Liver (tissue), 9 donors: ENCODE data around the gene EPS8L1. TPM values are rescaled to one million over a fixed set of nuclear protein-coding genes. Genes with fewer than 3 reads are reported as not detected.

ENCODE experiments used
- DNase-seq: peaks from one replicate; pipeline ENCODE4 v3.0.0-alpha.2; 2017; ENCODE audit warnings: low spot score
- H3K27ac ChIP-seq, 2 donors: one replicate each; pipeline ENCODE4 v1.7.0; 2013; ENCODE audit warnings: inconsistent platforms in 2 of 2, low read length in 2 of 2, control low read depth in 1 of 2, low read depth in 1 of 2, mild to moderate bottlenecking in 1 of 2
- H3K27me3 ChIP-seq, 4 donors: one replicate each; pipeline versions ENCODE4 v1.6.1 to v1.7.0; 2013; ENCODE audit warnings: low read length in 3 of 4, inconsistent platforms in 1 of 4, mild to moderate bottlenecking in 1 of 4, moderate library complexity in 1 of 4; ENCODE audit not compliant: control insufficient read depth in 4 of 4, insufficient read depth in 4 of 4
- H3K36me3 ChIP-seq, 4 donors: one replicate each; pipeline versions ENCODE4 v1.6.1 to v1.7.0; 2013; ENCODE audit warnings: low read length in 3 of 4, mild to moderate bottlenecking in 3 of 4, low read depth in 1 of 4, moderate library complexity in 1 of 4; ENCODE audit not compliant: control insufficient read depth in 4 of 4, insufficient read depth in 3 of 4
- H3K4me1 ChIP-seq, 4 donors: one replicate each; pipeline versions ENCODE4 v1.6.1 to v1.7.0; 2013; ENCODE audit warnings: low read length in 3 of 4, mild to moderate bottlenecking in 3 of 4, moderate library complexity in 1 of 4; ENCODE audit not compliant: control insufficient read depth in 4 of 4, insufficient read depth in 4 of 4
- H3K4me3 ChIP-seq, 3 donors: one replicate each; pipeline versions ENCODE4 v1.6.1 to v1.7.0; 2013; ENCODE audit warnings: low read length in 3 of 3, control low read depth in 1 of 3, low read depth in 1 of 3, mild to moderate bottlenecking in 1 of 3
- H3K9ac ChIP-seq, 2 donors: one replicate each; pipeline ENCODE4 v1.7.0; 2013; ENCODE audit warnings: low read length in 2 of 2, mild to moderate bottlenecking in 2 of 2, moderate library complexity in 2 of 2, control low read depth in 1 of 2, low read depth in 1 of 2
- H3K9me3 ChIP-seq, 4 donors: one replicate each; pipeline versions ENCODE4 v1.6.1 to v1.7.0; 2013; ENCODE audit warnings: low read length in 3 of 4; ENCODE audit not compliant: control insufficient read depth in 4 of 4
- ATF3 ChIP-seq: IDR thresholded peaks from 2 replicates; pipeline ENCODE4 v1.6.1; 2016; ENCODE audit warnings: antibody characterized with exemption
- CTCF ChIP-seq: fragments of 150-350 bp; IDR thresholded peaks from 2 replicates; pipeline ENCODE4 v1.5.1; 2017; ENCODE audit warnings: improper control_type of control experiment, low read depth, low read length; ENCODE audit not compliant: missing input control
- EGR1 ChIP-seq, 2 donors: IDR thresholded peaks; 2 replicates each; pipeline ENCODE4 v1.6.1; 2016 to 2018; ENCODE audit warnings: antibody characterized with exemption in 2 of 2, low read depth in 2 of 2
- FOXA1 ChIP-seq: IDR thresholded peaks from 2 replicates; pipeline ENCODE4 v1.6.1; 2016; ENCODE audit warnings: antibody characterized with exemption
- FOXA2 ChIP-seq: IDR thresholded peaks from 2 replicates; pipeline ENCODE4 v1.6.1; 2016; ENCODE audit warnings: antibody characterized with exemption
- GABPA ChIP-seq, 2 donors: IDR thresholded peaks in 1 of 2; conservative IDR thresholded peaks in 1 of 2; 2 replicates each; pipeline ENCODE4 v1.6.1; 2016; ENCODE audit warnings: antibody characterized with exemption in 2 of 2, mild to moderate bottlenecking in 1 of 2, moderate library complexity in 1 of 2
- HNF4A ChIP-seq, 2 donors: conservative IDR thresholded peaks; 2 replicates each; pipeline ENCODE4 v1.6.1; 2016; ENCODE audit warnings: antibody characterized with exemption in 2 of 2, mild to moderate bottlenecking in 2 of 2
- HNF4G ChIP-seq: IDR thresholded peaks from 2 replicates; pipeline ENCODE4 v1.6.1; 2016; ENCODE audit warnings: antibody characterized with exemption
- JUND ChIP-seq, 2 donors: IDR thresholded peaks; 2 replicates each; pipeline ENCODE4 v1.6.1; 2016; ENCODE audit warnings: antibody characterized with exemption in 2 of 2
- MAX ChIP-seq: IDR thresholded peaks from 2 replicates; pipeline ENCODE4 v1.6.1; 2016; ENCODE audit warnings: antibody characterized with exemption
- NR2F2 ChIP-seq: IDR thresholded peaks from 2 replicates; pipeline ENCODE4 v1.6.1; 2016; ENCODE audit warnings: antibody characterized with exemption
- RAD21 ChIP-seq, 2 donors: IDR thresholded peaks; 2 replicates each; pipeline ENCODE4 v1.6.1; 2016; ENCODE audit warnings: antibody characterized with exemption in 2 of 2, mild to moderate bottlenecking in 2 of 2
- REST ChIP-seq: IDR thresholded peaks from 2 replicates; pipeline ENCODE4 v1.6.1; 2016; ENCODE audit warnings: antibody characterized with exemption, mild to moderate bottlenecking
- RXRA ChIP-seq, 2 donors: IDR thresholded peaks; 2 replicates each; pipeline ENCODE4 v1.6.1; 2017 to 2018; ENCODE audit warnings: antibody characterized with exemption in 2 of 2, mild to moderate bottlenecking in 1 of 2
- SP1 ChIP-seq: IDR thresholded peaks from 2 replicates; pipeline ENCODE4 v1.6.1; 2018; ENCODE audit warnings: antibody characterized with exemption, mild to moderate bottlenecking
- TAF1 ChIP-seq: conservative IDR thresholded peaks from 2 replicates; pipeline ENCODE4 v1.6.1; 2016; ENCODE audit warnings: antibody characterized with exemption, mild to moderate bottlenecking
- YY1 ChIP-seq: IDR thresholded peaks from 2 replicates; pipeline ENCODE4 v1.6.1; 2016; ENCODE audit warnings: antibody characterized with exemption, mild to moderate bottlenecking
- ZBTB33 ChIP-seq: IDR thresholded peaks from 2 replicates; pipeline ENCODE4 v1.6.1; 2016; ENCODE audit warnings: antibody characterized with exemption
- WGBS: extraction: QIAGEN DNeasy Blood & Tissue Kit; methylation state at CpG from one replicate; pipeline ENCODE4 v1.1.7; 2013; 5-methylcytosine and 5-hydroxymethylcytosine counted together
- polyA plus RNA-seq, 2 donors: library from polyadenylated mRNA; stranded (reverse) in 1 of 2; unstranded in 1 of 2; fragments of 200-250 nt in 1 of 2; fragments of >200 nt in 1 of 2; fragmentation: Nextera tagmentation in 1 of 2; extraction: Ambion mirVana in 1 of 2; gene quantifications; one replicate each; pipeline versions ENCODE4 v1.2.1 to v1.2.3, GENCODE V29; 2013 to 2015
- total RNA-seq, 2 donors: library from RNA; depleted of rRNA; stranded (reverse); fragments of >200 nt; gene quantifications; one replicate each; pipeline ENCODE4 v1.2.3, GENCODE V29; 2014
- donor health status: healthy.
- donor health status: healthy.
- donor health status: healthy.
- donor health status: healthy.
- donor health status: healthy.

Gene EPS8L1
- total and polyA plus RNA-seq, 4 donors, result 0.40 to 1.5 (median 0.87) TPM

GRCh38 chr19:55044286-55044685, 31.4 kb upstream of the EPS8L1 start:
- no peak for TF ChIP-seq MAX
- no peak for TF ChIP-seq REST
- no peak for TF ChIP-seq YY1
- TF ChIP-seq SP1, result no peak
- TF ChIP-seq RAD21 (IDR thresholded peaks at IDR 0.05), result no peak
- TF ChIP-seq FOXA1, result no peak
- TF ChIP-seq TAF1, result no peak
- TF ChIP-seq RXRA (IDR thresholded peaks at IDR 0.05), result no peak
- no peak for TF ChIP-seq HNF4A (conservative IDR thresholded peaks at IDR 0.05)
- TF ChIP-seq NR2F2, result no peak
- TF ChIP-seq CTCF, result no peak
- TF ChIP-seq ZBTB33, result no peak
- TF ChIP-seq HNF4G, result no peak
- no peak for TF ChIP-seq FOXA2
- TF ChIP-seq EGR1 (IDR thresholded peaks at IDR 0.05; ENCODE audit: low read depth in 2 of 2), result no peak
- no peak for TF ChIP-seq ATF3
- no peak for TF ChIP-seq GABPA (IDR thresholded peaks at IDR 0.05 in 1 of 2, conservative IDR thresholded peaks at IDR 0.05 in 1 of 2)
- no peak for TF ChIP-seq JUND (IDR thresholded peaks at IDR 0.05)
- Histone ChIP-seq H3K9me3 (no peaks in the 10 kb centered on the region), H3K36me3 (peaks cover 16 to 56% (median 31%) of the 10 kb centered on the region in 4 donors), H3K9ac (no peak overlapping the region), H3K4me3 (no peak overlapping the region), H3K4me1 (no peaks in the 10 kb centered on the region), H3K27me3 (no peaks in the 10 kb centered on the region), H3K27ac (no peak overlapping the region)
- 89% methylated on average over 5 of the region's 5 CpGs for WGBS
- DNase-seq, result no peak
